Measurements from ENCODE around the gene CYB561D1.
A peak's percentile ranks its signal among the peaks of the same experiment; 100 is the strongest.

CYB561D1 gene

GRCh38 chr1:109493805-109494539 lies at the start of gene CYB561D1 (continued):
- TF ChIP-seq CTCF (tag by site-specific recombination; IDR thresholded peaks at IDR 0.05) (peak; percentile 97), ZNF514 (tag by site-specific recombination; IDR thresholded peaks at IDR 0.05) (no peak), ZEB2 (tag by site-specific recombination; IDR thresholded peaks at IDR 0.05) (peak; percentile 93), ZBTB6 (tag by site-specific recombination; IDR thresholded peaks at IDR 0.05) (0 out of 2 replicates have a peak, but pooled peaks have one; percentile 66), ZFHX2 (tag by site-specific recombination; conservative IDR thresholded peaks at IDR 0.05) (peak; percentile 93), ZNF843 (tag by site-specific recombination; IDR thresholded peaks at IDR 0.05) (0 out of 2 replicates have a peak, but pooled peaks have one; percentile 60), ZNF600 (tag by site-specific recombination; IDR thresholded peaks at IDR 0.05) (peak; percentile 91), YY2 (tag by site-specific recombination; IDR thresholded peaks at IDR 0.05) (0 out of 2 replicates have a peak, but pooled peaks have one; percentile 47)
- TF ChIP-seq, protein P1, sequence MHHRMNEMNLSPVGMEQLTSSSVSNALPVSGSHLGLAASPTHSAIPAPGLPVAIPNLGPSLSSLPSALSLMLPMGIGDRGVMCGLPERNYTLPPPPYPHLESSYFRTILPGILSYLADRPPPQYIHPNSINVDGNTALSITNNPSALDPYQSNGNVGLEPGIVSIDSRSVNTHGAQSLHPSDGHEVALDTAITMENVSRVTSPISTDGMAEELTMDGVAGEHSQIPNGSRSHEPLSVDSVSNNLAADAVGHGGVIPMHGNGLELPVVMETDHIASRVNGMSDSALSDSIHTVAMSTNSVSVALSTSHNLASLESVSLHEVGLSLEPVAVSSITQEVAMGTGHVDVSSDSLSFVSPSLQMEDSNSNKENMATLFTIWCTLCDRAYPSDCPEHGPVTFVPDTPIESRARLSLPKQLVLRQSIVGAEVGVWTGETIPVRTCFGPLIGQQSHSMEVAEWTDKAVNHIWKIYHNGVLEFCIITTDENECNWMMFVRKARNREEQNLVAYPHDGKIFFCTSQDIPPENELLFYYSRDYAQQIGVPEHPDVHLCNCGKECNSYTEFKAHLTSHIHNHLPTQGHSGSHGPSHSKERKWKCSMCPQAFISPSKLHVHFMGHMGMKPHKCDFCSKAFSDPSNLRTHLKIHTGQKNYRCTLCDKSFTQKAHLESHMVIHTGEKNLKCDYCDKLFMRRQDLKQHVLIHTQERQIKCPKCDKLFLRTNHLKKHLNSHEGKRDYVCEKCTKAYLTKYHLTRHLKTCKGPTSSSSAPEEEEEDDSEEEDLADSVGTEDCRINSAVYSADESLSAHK (tag by site-specific recombination; IDR thresholded peaks at IDR 0.05), result peak; percentile 44
- TF ChIP-seq, protein P2, sequence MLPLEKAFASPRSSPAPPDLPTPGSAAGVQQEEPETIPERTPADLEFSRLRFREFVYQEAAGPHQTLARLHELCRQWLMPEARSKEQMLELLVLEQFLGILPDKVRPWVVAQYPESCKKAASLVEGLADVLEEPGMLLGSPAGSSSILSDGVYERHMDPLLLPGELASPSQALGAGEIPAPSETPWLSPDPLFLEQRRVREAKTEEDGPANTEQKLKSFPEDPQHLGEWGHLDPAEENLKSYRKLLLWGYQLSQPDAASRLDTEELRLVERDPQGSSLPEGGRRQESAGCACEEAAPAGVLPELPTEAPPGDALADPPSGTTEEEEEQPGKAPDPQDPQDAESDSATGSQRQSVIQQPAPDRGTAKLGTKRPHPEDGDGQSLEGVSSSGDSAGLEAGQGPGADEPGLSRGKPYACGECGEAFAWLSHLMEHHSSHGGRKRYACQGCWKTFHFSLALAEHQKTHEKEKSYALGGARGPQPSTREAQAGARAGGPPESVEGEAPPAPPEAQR (tag by site-specific recombination; IDR thresholded peaks at IDR 0.05), result no peak

DNA sequence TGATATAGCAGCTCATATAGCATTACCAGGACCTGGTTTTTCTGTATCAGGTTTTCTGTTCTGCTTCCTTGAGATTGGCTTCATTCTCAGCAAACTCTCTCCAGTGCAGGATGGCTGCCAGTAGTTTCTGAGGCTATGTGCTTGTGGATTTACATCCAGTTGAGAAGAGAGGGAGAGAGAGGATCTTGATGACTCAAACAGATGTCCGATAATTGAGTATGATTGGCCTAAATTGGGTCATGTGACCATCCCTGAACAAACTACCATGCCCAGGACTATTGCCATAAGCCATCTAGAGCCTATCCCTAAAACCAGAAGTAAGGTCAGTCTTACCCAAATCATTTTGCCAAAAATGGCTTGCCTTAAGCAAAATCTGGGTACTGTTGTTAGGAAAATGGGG lies 49.5 kb upstream of the CYB561D1 start:
- H3K27ac ChIP-seq (ENCODE audit: extremely low read depth, low read depth, low read length), result no peak overlapping the region
- CTCF ChIA-PET, result no interaction called here
- TF ChIP-seq ZNF561 (tag by site-specific recombination; IDR thresholded peaks at IDR 0.05; ENCODE audit: borderline replicate concordance) (no peak), ZBTB17 (tag by site-specific recombination; IDR thresholded peaks at IDR 0.05) (no peak), ZNF530 (tag by site-specific recombination; IDR thresholded peaks at IDR 0.05; ENCODE audit: low read depth) (no peak), ZNF266 (tag by site-specific recombination; IDR thresholded peaks at IDR 0.05; ENCODE audit: low read depth) (no peak), ZNF560 (tag by site-specific recombination; IDR thresholded peaks at IDR 0.05; ENCODE audit: borderline replicate concordance) (no peak), GLIS1 (tag by site-specific recombination; IDR thresholded peaks at IDR 0.05) (no peak), PATZ1 (tag by site-specific recombination; IDR thresholded peaks at IDR 0.05) (no peak), ZBTB44 (tag by site-specific recombination; IDR thresholded peaks at IDR 0.05) (no peak), BCL11B (tag by site-specific recombination; IDR thresholded peaks at IDR 0.05; ENCODE audit: low read depth) (no peak), ATF2 (tag by site-specific recombination; IDR thresholded peaks at IDR 0.05; ENCODE audit: low read depth) (no peak)
- TF ChIP-seq, protein P3, sequence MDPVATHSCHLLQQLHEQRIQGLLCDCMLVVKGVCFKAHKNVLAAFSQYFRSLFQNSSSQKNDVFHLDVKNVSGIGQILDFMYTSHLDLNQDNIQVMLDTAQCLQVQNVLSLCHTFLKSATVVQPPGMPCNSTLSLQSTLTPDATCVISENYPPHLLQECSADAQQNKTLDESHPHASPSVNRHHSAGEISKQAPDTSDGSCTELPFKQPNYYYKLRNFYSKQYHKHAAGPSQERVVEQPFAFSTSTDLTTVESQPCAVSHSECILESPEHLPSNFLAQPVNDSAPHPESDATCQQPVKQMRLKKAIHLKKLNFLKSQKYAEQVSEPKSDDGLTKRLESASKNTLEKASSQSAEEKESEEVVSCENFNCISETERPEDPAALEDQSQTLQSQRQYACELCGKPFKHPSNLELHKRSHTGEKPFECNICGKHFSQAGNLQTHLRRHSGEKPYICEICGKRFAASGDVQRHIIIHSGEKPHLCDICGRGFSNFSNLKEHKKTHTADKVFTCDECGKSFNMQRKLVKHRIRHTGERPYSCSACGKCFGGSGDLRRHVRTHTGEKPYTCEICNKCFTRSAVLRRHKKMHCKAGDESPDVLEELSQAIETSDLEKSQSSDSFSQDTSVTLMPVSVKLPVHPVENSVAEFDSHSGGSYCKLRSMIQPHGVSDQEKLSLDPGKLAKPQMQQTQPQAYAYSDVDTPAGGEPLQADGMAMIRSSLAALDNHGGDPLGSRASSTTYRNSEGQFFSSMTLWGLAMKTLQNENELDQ (tag by site-specific recombination; IDR thresholded peaks at IDR 0.05; ENCODE audit: low read depth), result no peak

More for the DNA sequence above, 49.5 kb upstream of the CYB561D1 start:
- no peaks in the 10 kb centered on the region for H3K4me1 ChIP-seq (ENCODE audit: control insufficient read depth, insufficient read depth, low read length)
- H3K4me3 ChIP-seq (ENCODE audit: low read depth, low read length), result no peak overlapping the region
- H3K36me3 ChIP-seq (ENCODE audit: control insufficient read depth in 2 of 2, insufficient read depth in 1 of 2, low read length in 2 of 2), result no peaks in the 10 kb centered on the region
- H3K9me3 ChIP-seq (ENCODE audit: control insufficient read depth, insufficient read depth, low read depth, low read length), result no peaks in the 10 kb centered on the region
- POLR2A ChIA-PET, result no interaction called here

Data from HEK293 (cell line).